ENCODE results near the gene APEH.
"Not testable (repeated sequence)": the region's sequence is repeated elsewhere in the genome, so short reads cannot be mapped to it uniquely, and the experiment has no call there.

GRCh38 chr3:49686769-49687423 is 12.7 kb downstream of the APEH start:
- TF ChIP-seq POLR2A (IDR thresholded peaks at IDR 0.05; ENCODE audit: low read length), result peak; percentile 40
- not testable (repeated sequence) for TF ChIP-seq GATA1 (IDR thresholded peaks at IDR 0.05; ENCODE audit: low read depth, low read length)

Measured in erythroblast (primary cell).